Measurements from ENCODE around the gene PZP.

GRCh38 chr12:9198012-9198411, 10.2 kb downstream of the PZP start:
- no peak for TF ChIP-seq CTCF (IDR thresholded peaks at IDR 0.05; ENCODE audit: low read depth, low read length)
- no peak for TF ChIP-seq MAX (IDR thresholded peaks at IDR 0.05; ENCODE audit: low read depth, low read length)
- TF ChIP-seq POLR2A (IDR thresholded peaks at IDR 0.05; ENCODE audit: extremely low read depth, insufficient read length) = no peak
